ENCODE measurements around the gene C2CD3. TPM values are rescaled to one million over a fixed set of nuclear protein-coding genes. Genes with fewer than 3 reads are reported as not detected.

Gene C2CD3
- total RNA-seq, 2 donors from 2014 or later = 19.9 to 25.7 TPM

DNA sequence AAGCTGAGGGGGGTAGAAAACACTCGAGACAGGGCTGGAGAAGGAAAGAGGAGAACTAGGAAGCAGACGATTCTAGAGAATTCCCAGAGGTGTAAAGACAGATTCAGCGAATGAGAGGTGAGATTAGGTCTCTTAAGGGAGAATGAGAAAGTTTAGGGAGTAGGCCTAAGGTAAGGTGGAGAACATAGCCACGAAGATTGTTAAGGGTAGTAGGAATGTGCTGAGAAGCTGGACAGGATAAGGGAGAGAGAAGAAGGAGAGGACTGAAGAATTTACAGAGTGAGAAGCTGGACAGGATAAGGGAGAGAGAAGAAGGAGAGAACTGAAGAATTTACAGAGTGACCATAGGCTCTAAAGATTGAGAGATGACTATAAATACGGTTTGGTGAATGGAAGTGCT, 1.2 kb upstream of the C2CD3 start:
- Histone ChIP-seq H3K9ac (ENCODE audit: low read depth in 2 of 2, low read length in 2 of 2) (peak overlapping the region; percentile 74 to 84), H3K27ac (peak overlapping the region; percentile 68), H3K4me3 (peak overlapping the region; percentile 59), H3K27me3 (no peaks in the 10 kb centered on the region), H3K36me3 (no peaks in the 10 kb centered on the region), H3K4me1 (peaks cover 5% of the 10 kb centered on the region), H3K9me3 (no peaks in the 10 kb centered on the region)
- no peak for DNase-seq
- TF ChIP-seq, protein P1, sequence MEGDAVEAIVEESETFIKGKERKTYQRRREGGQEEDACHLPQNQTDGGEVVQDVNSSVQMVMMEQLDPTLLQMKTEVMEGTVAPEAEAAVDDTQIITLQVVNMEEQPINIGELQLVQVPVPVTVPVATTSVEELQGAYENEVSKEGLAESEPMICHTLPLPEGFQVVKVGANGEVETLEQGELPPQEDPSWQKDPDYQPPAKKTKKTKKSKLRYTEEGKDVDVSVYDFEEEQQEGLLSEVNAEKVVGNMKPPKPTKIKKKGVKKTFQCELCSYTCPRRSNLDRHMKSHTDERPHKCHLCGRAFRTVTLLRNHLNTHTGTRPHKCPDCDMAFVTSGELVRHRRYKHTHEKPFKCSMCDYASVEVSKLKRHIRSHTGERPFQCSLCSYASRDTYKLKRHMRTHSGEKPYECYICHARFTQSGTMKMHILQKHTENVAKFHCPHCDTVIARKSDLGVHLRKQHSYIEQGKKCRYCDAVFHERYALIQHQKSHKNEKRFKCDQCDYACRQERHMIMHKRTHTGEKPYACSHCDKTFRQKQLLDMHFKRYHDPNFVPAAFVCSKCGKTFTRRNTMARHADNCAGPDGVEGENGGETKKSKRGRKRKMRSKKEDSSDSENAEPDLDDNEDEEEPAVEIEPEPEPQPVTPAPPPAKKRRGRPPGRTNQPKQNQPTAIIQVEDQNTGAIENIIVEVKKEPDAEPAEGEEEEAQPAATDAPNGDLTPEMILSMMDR (IDR thresholded peaks at IDR 0.05) = no peak
- intact Hi-C loops (cut with DNase I) = no loop called here

DNA sequence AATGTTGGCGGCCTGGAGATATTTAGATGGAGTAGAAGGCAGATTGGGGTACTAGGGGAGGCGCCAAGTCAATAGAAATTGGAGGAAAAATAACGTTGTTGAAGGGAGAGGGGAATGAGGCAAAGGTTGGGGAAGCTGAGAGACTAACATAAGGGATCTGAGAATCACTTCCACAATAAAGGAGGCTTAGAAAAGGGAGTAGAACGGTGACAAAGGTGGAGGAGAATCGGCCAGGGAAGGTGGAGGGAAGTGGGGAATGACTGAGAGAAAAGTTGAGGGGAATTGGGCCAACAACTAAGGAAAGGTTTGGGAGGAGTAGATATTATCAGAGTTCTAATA, 797 bp upstream of the C2CD3 start:
- H3K27ac ChIP-seq = peak overlapping the region; percentile 68
- DNase-seq = peak; percentile 24
- H3K9ac ChIP-seq (ENCODE audit: low read depth in 2 of 2, low read length in 2 of 2) = peak overlapping the region; percentile 74 to 84
- no peaks in the 10 kb centered on the region for H3K9me3 ChIP-seq
- H3K4me1 ChIP-seq = peaks cover 5% of the 10 kb centered on the region
- TF ChIP-seq, protein P1 (IDR thresholded peaks at IDR 0.05) = no peak
- no peaks in the 10 kb centered on the region for H3K27me3 ChIP-seq
- intact Hi-C loops (cut with DNase I) = no loop called here
- H3K36me3 ChIP-seq = no peaks in the 10 kb centered on the region
- peak overlapping the region; percentile 59 for H3K4me3 ChIP-seq

DNA sequence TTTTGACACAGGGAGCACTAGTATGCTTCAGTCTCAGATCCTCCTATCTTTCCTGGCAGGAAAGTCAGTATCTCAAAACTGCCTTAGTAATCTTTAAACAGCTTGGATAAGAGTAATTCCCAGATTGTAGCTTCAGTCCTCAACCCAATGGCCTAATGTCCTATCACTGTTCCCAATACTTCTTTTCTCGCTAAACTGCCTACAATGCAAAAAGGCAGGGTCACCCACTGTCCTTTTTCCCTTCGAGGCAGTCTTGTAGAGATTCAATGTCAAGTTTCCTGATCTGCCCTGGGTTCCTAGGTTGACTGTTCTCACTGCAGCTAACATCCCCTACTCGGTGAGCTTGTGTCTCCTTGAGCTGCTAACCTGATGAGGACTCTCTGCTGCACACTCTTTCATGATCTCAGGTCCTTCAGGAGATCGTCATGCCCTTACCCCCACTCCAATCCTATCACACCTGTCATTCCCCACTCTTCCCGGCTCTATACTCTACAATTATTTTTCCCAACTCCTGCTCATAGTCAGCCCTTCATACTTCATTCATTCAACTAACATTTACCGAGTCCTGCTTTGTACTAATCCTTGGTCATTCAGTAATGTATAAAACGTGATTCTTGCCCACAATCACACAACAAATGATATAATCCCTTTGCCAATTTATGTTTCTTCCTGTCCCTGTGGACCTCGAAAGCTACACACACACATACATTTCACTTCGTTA, 904 bp downstream of the C2CD3 start:
- H3K27ac ChIP-seq = peak overlapping the region; percentile 68
- TF ChIP-seq, protein P1 (IDR thresholded peaks at IDR 0.05) = no peak
- no peaks in the 10 kb centered on the region for H3K36me3 ChIP-seq
- peak overlapping the region; percentile 59 for H3K4me3 ChIP-seq
- H3K9ac ChIP-seq (ENCODE audit: low read depth in 2 of 2, low read length in 2 of 2) = peak overlapping the region in 1 of 2 donors; percentile 76
- intact Hi-C loops (cut with DNase I) = no loop called here
- H3K27me3 ChIP-seq = no peaks in the 10 kb centered on the region
- peak; percentile 20 for DNase-seq
- no peaks in the 10 kb centered on the region for H3K9me3 ChIP-seq
- H3K4me1 ChIP-seq = peaks cover 5% of the 10 kb centered on the region

DNA sequence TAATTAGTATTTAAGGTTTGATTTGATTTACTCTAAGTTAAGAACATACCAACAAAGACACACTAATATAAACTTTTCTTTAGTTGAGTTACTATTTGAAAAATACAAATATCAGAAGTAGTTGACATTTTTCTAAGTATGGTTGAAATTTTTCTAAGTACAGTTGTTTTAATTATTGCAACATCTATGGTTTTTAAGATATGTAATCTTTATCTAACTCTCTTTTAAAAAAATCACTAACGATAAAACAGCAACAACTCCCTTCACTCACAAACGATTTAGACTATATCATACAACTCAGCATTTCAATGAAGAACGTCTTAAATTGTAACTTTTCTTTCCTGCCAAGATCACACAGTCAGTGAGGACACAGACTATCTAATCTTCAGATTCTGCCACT, 2.0 kb downstream of the C2CD3 start:
- TF ChIP-seq, protein P1 (IDR thresholded peaks at IDR 0.05) = no peak
- H3K4me1 ChIP-seq = peaks cover 5% of the 10 kb centered on the region
- intact Hi-C loops (cut with DNase I) = no loop called here
- H3K4me3 ChIP-seq = no peak overlapping the region
- H3K27me3 ChIP-seq = no peaks in the 10 kb centered on the region
- no peaks in the 10 kb centered on the region for H3K9me3 ChIP-seq
- no peak for DNase-seq
- H3K27ac ChIP-seq = no peak overlapping the region
- H3K9ac ChIP-seq (ENCODE audit: low read depth in 2 of 2, low read length in 2 of 2) = no peak overlapping the region
- H3K36me3 ChIP-seq = no peaks in the 10 kb centered on the region

DNA sequence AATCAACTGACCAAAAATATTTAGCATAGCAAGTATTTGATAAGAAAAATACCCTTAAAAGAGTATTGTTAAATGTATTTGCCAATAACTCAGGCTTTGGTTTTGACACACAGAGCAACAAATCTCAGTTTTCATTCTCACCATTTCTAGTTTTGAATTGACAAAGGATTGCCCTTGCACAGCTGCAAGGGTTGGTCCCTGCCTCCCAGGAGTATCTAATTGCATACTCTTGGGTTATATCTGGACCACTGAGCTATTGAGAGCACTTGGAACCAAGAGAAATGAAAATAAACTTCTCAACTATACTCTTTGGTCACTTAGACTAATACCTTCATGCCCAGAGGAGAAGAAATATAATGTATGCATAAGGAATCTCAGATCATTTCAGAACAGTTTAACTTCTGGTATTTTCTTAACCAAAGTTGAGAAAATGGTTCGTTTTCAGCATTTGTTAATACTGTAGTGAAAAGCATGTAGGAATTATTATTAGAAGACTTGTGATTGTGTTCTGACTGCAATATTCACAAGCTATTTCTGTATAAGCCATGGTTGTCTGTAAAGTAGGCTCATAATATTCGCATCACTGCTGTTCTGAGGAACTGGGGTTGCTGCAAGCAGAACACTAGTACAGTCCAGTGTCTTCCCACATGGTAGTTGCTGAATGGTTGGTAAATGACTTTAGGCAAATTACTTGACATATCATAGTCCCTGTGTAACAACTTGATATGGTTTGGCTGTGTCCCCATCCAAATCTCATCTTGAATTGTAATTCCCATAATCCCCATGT, 7.9 kb downstream of the C2CD3 start:
- H3K9ac ChIP-seq (ENCODE audit: low read depth in 2 of 2, low read length in 2 of 2) = no peak overlapping the region
- intact Hi-C loops (cut with DNase I) = no loop called here
- no peaks in the 10 kb centered on the region for H3K9me3 ChIP-seq
- H3K27ac ChIP-seq = no peak overlapping the region
- no peaks in the 10 kb centered on the region for H3K27me3 ChIP-seq
- no peak for DNase-seq
- no peaks in the 10 kb centered on the region for H3K4me1 ChIP-seq
- H3K4me3 ChIP-seq = no peak overlapping the region
- TF ChIP-seq, protein P1 (IDR thresholded peaks at IDR 0.05) = no peak
- no peaks in the 10 kb centered on the region for H3K36me3 ChIP-seq

All from colonic mucosa (tissue), 4 donors.